Muscle of leg (tissue), 9 donors: ENCODE results near the gene PGAM1. TPM values are rescaled to one million over a fixed set of nuclear protein-coding genes. Genes with fewer than 3 reads are reported as not detected.

Experiments used
- polyA plus RNA-seq, 8 donors: library from polyadenylated mRNA; unstranded; fragments of 120-200 nt; gene quantifications; one replicate each; pipeline versions ENCODE4 v1.2.1 to v1.2.3, GENCODE V29; 2013; ENCODE audit warnings: inconsistent platforms in 1 of 8, low replicate concordance in 1 of 8; ENCODE audit not compliant: insufficient read length in 8 of 8, insufficient read depth in 1 of 8
- total RNA-seq: library from RNA; stranded (reverse); fragments of 120-200 nt; gene quantifications from one replicate; pipeline ENCODE4 v1.2.4, GENCODE V29; 2013

PGAM1 gene
- total and polyA plus RNA-seq, 9 donors: 102 to 160 (median 111) TPM

Other genes with a start within 250 kb of the PGAM1 start
- gene SLIT1, start 240.2 kb upstream of the PGAM1 start, total RNA-seq: 0.35 TPM
- 1 to 10 TPM in 5 of 8 donors, under 1 TPM in 3; 0.66 to 1.4 (median 1.1) TPM for gene SLIT1, start 240.2 kb upstream of the PGAM1 start, polyA plus RNA-seq
- gene ARHGAP19, start 133.6 kb upstream of the PGAM1 start, total RNA-seq: 8.5 TPM
- 10 to 100 TPM in 6 of 8 donors, 1 to 10 TPM in 2; 9.0 to 19.9 (median 11.0) TPM for gene ARHGAP19, start 133.6 kb upstream of the PGAM1 start, polyA plus RNA-seq
- 1.2 TPM for gene FRAT1, start 106.9 kb upstream of the PGAM1 start, total RNA-seq
- 1 to 10 TPM; 1.4 to 2.6 (median 1.6) TPM for gene FRAT1, start 106.9 kb upstream of the PGAM1 start, polyA plus RNA-seq
- 5.3 TPM for gene FRAT2, start 91.5 kb upstream of the PGAM1 start, total RNA-seq
- 1 to 10 TPM; 3.6 to 5.0 (median 4.3) TPM for gene FRAT2, start 91.5 kb upstream of the PGAM1 start, polyA plus RNA-seq
- gene RRP12, start 24.9 kb upstream of the PGAM1 start, total RNA-seq: 14.3 TPM
- 10 to 100 TPM; 19.1 to 26.0 (median 21.6) TPM for gene RRP12, start 24.9 kb upstream of the PGAM1 start, polyA plus RNA-seq
- 30.2 TPM for gene EXOSC1, start 19.8 kb downstream of the PGAM1 start, total RNA-seq
- gene EXOSC1, start 19.8 kb downstream of the PGAM1 start, polyA plus RNA-seq: 10 to 100 TPM; 24.1 to 32.2 (median 29.8) TPM
- 27.8 TPM for gene ZDHHC16, start 20.0 kb downstream of the PGAM1 start, total RNA-seq
- gene ZDHHC16, start 20.0 kb downstream of the PGAM1 start, polyA plus RNA-seq: 10 to 100 TPM; 26.8 to 34.6 (median 31.5) TPM
- 51.9 TPM for gene MMS19, start 72.2 kb downstream of the PGAM1 start, total RNA-seq
- 10 to 100 TPM; 57.6 to 70.8 (median 65.1) TPM for gene MMS19, start 72.2 kb downstream of the PGAM1 start, polyA plus RNA-seq
- gene UBTD1, start 72.7 kb downstream of the PGAM1 start, total RNA-seq: 10.6 TPM
- gene UBTD1, start 72.7 kb downstream of the PGAM1 start, polyA plus RNA-seq: 10 to 100 TPM; 13.0 to 18.9 (median 14.8) TPM
- gene ANKRD2, start 146.6 kb downstream of the PGAM1 start, total RNA-seq: 27.6 TPM
- 10 to 100 TPM in 6 of 8 donors, 1 to 10 TPM in 2; 6.4 to 34.6 (median 16.1) TPM for gene ANKRD2, start 146.6 kb downstream of the PGAM1 start, polyA plus RNA-seq
- 0.89 TPM for gene HOGA1, start 158.2 kb downstream of the PGAM1 start, total RNA-seq
- 1 to 10 TPM in 1 of 8 donors, under 1 TPM in 7; 0.41 to 1.0 (median 0.73) TPM for gene HOGA1, start 158.2 kb downstream of the PGAM1 start, polyA plus RNA-seq
- gene C10orf62, start 163.5 kb downstream of the PGAM1 start, total RNA-seq: not detected
- under 1 TPM in 1 of 8 donors, not detected in 7; 0.14 TPM for gene C10orf62, start 163.5 kb downstream of the PGAM1 start, polyA plus RNA-seq
- 3.8 TPM for gene MORN4, start 207.3 kb downstream of the PGAM1 start, total RNA-seq
- 1 to 10 TPM; 4.4 to 7.6 (median 5.5) TPM for gene MORN4, start 207.3 kb downstream of the PGAM1 start, polyA plus RNA-seq
- gene PI4K2A, start 214.5 kb downstream of the PGAM1 start, total RNA-seq: 6.7 TPM
- gene PI4K2A, start 214.5 kb downstream of the PGAM1 start, polyA plus RNA-seq: 10 to 100 TPM in 3 of 8 donors, 1 to 10 TPM in 5; 7.7 to 12.0 (median 9.9) TPM